HEK293 (cell line): ENCODE results near the gene ASXL1.

Source experiments
- PRDM10 ChIP-seq: fragments of 450-650 bp; formaldehyde crosslinking; IDR thresholded peaks from 2 replicates; pipeline ENCODE4 v1.5.1; 2016; ENCODE audit warnings: missing biosample characterization, missing genetic modification characterization
- SALL2 ChIP-seq: fragments of 450-650 bp; formaldehyde crosslinking; IDR thresholded peaks from 2 replicates; pipeline ENCODE4 v1.5.0; 2017; ENCODE audit warnings: missing biosample characterization, mild to moderate bottlenecking, missing genetic modification characterization, borderline replicate concordance
- ZBTB21 ChIP-seq: fragments of 450-650 bp; formaldehyde crosslinking; IDR thresholded peaks from 2 replicates; pipeline ENCODE4 v1.5.1; 2017; ENCODE audit warnings: missing biosample characterization, missing genetic modification characterization
- ZBTB6 ChIP-seq: fragments of 450-650 bp; formaldehyde crosslinking; IDR thresholded peaks from 2 replicates; pipeline ENCODE4 v1.5.1; 2017; ENCODE audit warnings: missing biosample characterization, missing genetic modification characterization
- ZFP69B ChIP-seq: fragments of 450-650 bp; formaldehyde crosslinking; IDR thresholded peaks from 2 replicates; pipeline ENCODE4 v1.5.1; 2016; ENCODE audit warnings: missing biosample characterization, missing genetic modification characterization
- ZNF121 ChIP-seq: fragments of 450-650 bp; formaldehyde crosslinking; IDR thresholded peaks from 2 replicates; pipeline ENCODE4 v1.5.1; 2016; ENCODE audit warnings: missing biosample characterization, missing genetic modification characterization
- ZNF169 ChIP-seq: fragments of 450-650 bp; formaldehyde crosslinking; IDR thresholded peaks from 2 replicates; pipeline ENCODE4 v1.5.1; 2016; ENCODE audit warnings: missing biosample characterization, missing genetic modification characterization
- ZNF324 ChIP-seq: fragments of 450-650 bp; formaldehyde crosslinking; IDR thresholded peaks from 2 replicates; pipeline ENCODE4 v1.5.1; 2016; ENCODE audit warnings: missing biosample characterization, missing genetic modification characterization
- ZNF350 ChIP-seq: fragments of 450-650 bp; formaldehyde crosslinking; IDR thresholded peaks from 2 replicates; pipeline ENCODE4 v1.5.0; 2017; ENCODE audit warnings: missing biosample characterization, mild to moderate bottlenecking, missing genetic modification characterization
- ZNF518A ChIP-seq: fragments of 450-650 bp; formaldehyde crosslinking; conservative IDR thresholded peaks from 2 replicates; pipeline ENCODE4 v1.5.1; 2016; ENCODE audit warnings: low read depth, missing biosample characterization, missing genetic modification characterization
- ZNF521 ChIP-seq: fragments of 450-650 bp; formaldehyde crosslinking; IDR thresholded peaks from 2 replicates; pipeline ENCODE4 v1.5.1; 2017; ENCODE audit warnings: missing biosample characterization, mild to moderate bottlenecking, missing genetic modification characterization
- ZNF660 ChIP-seq: fragments of 450-650 bp; IDR thresholded peaks from 2 replicates; pipeline ENCODE4 v1.5.1; 2018; ENCODE audit warnings: missing biosample characterization, mild to moderate bottlenecking, missing genetic modification characterization
- ZNF692 ChIP-seq: fragments of 450-650 bp; formaldehyde crosslinking; IDR thresholded peaks from 2 replicates; pipeline ENCODE4 v1.5.1; 2016; ENCODE audit warnings: missing biosample characterization, missing genetic modification characterization
- TF ChIP-seq, protein P1 (sequence below): fragments of 450-650 bp; formaldehyde crosslinking; IDR thresholded peaks from 2 replicates; pipeline ENCODE4 v1.5.1; 2016; ENCODE audit warnings: missing biosample characterization, missing genetic modification characterization
- TF ChIP-seq, protein P2 (sequence below): fragments of 450-650 bp; formaldehyde crosslinking; IDR thresholded peaks from 2 replicates; pipeline ENCODE4 v1.5.1; 2016; ENCODE audit warnings: missing biosample characterization, missing genetic modification characterization, borderline replicate concordance

The ASXL1 gene

GRCh38 chr20:32483351-32484224, 125.5 kb downstream of the ASXL1 start (continued):
- TF ChIP-seq, protein P1, sequence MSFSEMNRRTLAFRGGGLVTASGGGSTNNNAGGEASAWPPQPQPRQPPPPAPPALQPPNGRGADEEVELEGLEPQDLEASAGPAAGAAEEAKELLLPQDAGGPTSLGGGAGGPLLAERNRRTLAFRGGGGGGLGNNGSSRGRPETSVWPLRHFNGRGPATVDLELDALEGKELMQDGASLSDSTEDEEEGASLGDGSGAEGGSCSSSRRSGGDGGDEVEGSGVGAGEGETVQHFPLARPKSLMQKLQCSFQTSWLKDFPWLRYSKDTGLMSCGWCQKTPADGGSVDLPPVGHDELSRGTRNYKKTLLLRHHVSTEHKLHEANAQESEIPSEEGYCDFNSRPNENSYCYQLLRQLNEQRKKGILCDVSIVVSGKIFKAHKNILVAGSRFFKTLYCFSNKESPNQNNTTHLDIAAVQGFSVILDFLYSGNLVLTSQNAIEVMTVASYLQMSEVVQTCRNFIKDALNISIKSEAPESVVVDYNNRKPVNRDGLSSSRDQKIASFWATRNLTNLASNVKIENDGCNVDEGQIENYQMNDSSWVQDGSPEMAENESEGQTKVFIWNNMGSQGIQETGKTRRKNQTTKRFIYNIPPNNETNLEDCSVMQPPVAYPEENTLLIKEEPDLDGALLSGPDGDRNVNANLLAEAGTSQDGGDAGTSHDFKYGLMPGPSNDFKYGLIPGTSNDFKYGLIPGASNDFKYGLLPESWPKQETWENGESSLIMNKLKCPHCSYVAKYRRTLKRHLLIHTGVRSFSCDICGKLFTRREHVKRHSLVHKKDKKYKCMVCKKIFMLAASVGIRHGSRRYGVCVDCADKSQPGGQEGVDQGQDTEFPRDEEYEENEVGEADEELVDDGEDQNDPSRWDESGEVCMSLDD (tag by site-specific recombination), result peak; percentile 93
- TF ChIP-seq ZFP69B (peak; percentile 81), ZNF350 (tag by site-specific recombination) (no peak), ZNF121 (no peak), ZNF692 (peak; percentile 94), ZBTB6 (tag by site-specific recombination) (no peak), ZNF518A (tag by site-specific recombination) (no peak), ZNF521 (tag by site-specific recombination) (no peak), ZNF169 (tag by site-specific recombination) (no peak), PRDM10 (tag by site-specific recombination) (peak; percentile 37), SALL2 (tag by site-specific recombination) (no peak), ZBTB21 (tag by site-specific recombination) (no peak), ZNF660 (tag by site-specific recombination) (no peak), ZNF324 (tag by site-specific recombination) (peak; percentile 62; the same call in 1 of the 2 replicates)
- TF ChIP-seq, protein P2, sequence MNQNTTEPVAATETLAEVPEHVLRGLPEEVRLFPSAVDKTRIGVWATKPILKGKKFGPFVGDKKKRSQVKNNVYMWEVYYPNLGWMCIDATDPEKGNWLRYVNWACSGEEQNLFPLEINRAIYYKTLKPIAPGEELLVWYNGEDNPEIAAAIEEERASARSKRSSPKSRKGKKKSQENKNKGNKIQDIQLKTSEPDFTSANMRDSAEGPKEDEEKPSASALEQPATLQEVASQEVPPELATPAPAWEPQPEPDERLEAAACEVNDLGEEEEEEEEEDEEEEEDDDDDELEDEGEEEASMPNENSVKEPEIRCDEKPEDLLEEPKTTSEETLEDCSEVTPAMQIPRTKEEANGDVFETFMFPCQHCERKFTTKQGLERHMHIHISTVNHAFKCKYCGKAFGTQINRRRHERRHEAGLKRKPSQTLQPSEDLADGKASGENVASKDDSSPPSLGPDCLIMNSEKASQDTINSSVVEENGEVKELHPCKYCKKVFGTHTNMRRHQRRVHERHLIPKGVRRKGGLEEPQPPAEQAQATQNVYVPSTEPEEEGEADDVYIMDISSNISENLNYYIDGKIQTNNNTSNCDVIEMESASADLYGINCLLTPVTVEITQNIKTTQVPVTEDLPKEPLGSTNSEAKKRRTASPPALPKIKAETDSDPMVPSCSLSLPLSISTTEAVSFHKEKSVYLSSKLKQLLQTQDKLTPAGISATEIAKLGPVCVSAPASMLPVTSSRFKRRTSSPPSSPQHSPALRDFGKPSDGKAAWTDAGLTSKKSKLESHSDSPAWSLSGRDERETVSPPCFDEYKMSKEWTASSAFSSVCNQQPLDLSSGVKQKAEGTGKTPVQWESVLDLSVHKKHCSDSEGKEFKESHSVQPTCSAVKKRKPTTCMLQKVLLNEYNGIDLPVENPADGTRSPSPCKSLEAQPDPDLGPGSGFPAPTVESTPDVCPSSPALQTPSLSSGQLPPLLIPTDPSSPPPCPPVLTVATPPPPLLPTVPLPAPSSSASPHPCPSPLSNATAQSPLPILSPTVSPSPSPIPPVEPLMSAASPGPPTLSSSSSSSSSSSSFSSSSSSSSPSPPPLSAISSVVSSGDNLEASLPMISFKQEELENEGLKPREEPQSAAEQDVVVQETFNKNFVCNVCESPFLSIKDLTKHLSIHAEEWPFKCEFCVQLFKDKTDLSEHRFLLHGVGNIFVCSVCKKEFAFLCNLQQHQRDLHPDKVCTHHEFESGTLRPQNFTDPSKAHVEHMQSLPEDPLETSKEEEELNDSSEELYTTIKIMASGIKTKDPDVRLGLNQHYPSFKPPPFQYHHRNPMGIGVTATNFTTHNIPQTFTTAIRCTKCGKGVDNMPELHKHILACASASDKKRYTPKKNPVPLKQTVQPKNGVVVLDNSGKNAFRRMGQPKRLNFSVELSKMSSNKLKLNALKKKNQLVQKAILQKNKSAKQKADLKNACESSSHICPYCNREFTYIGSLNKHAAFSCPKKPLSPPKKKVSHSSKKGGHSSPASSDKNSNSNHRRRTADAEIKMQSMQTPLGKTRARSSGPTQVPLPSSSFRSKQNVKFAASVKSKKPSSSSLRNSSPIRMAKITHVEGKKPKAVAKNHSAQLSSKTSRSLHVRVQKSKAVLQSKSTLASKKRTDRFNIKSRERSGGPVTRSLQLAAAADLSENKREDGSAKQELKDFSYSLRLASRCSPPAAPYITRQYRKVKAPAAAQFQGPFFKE, result no peak
